GM19193 (cell line): ENCODE measurements around the gene ARID4A.

Experiments
- POLR2A ChIP-seq: IDR thresholded peaks from 4 replicates; pipeline ENCODE4 v1.6.1; 2011; ENCODE audit not compliant: insufficient read depth, insufficient read length; ENCODE audit errors: extremely low read depth

The ARID4A gene

DNA sequence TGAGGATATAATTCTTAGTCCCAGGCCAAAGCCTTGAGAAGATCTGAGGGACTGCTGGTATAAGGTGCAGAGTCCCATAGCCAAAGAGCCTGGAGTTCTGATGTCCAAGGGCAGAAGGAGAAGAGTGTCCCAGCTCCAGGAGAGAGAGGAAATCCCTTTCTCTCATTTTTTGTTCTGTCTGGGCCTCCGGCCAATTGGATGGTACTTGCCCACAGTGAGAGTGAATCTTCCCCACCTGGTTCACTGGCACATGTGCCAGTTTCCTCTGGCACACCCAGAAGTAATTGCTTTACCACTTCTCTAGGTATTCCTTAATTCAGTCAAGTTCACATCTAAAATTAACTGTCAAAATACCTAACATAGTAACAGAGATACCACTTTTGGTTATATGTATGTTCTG, 15.3 kb downstream of the ARID4A start:
- TF ChIP-seq POLR2A, result no peak

GRCh38 chr14:58315606-58316005, 17.3 kb downstream of the ARID4A start:
- no peak for TF ChIP-seq POLR2A

DNA sequence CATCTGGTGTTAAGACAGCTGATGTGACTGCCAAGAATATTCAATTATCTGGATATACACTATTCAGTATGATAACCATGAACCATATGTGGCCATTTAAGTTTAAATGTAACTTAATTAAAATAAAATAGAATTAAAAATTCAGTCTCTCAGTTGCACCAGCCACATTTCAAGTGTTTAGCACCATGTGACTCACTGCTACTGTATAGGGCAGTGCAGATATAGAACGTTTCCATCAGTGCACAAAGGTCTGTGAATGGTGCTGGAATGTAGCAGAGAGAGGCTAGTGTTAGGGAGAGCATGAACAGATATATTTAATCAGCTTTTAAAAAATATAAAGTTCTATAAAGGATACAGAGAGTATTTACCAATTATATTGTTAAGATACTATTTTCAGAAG, 28.7 kb downstream of the ARID4A start:
- TF ChIP-seq POLR2A, result no peak

DNA sequence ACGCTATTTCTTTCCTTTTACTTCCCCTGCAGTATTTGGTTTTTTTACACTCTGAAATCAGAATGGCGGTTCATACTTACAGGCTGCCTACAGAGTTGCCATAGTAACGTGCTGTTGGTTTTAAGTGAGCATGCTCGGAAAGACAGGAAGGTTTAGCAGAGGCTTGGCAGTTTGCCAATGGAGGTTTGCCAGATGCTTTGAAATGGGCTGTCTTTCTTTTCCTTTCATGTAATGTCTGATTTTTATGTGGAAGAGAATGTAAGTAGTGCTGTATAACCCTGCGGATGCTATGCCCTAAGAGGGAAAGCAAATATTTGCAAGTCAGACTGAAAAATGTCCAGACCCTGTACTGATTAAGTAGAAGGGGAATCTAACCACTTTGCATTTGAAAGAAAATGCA, 32.8 kb downstream of the ARID4A start:
- no peak for TF ChIP-seq POLR2A

DNA sequence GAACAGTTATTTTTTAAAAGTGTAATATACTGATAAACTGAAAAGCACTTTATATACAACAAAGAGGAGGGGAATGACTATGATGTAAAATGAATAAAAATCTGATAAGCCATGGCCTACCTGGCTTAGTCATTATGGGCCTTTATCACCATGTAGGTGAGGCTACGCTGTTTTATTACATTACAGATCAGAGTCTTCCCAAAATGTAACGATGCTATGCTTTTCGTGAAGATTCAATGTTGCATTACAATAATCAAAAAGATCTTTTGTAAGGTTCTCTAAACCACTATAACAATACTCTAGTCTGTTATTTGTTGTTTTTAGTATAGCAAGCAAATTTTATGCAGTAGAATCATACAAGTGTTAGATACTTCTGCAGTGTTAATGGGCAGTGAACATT, 34.2 kb downstream of the ARID4A start:
- TF ChIP-seq POLR2A, result no peak

- TF ChIP-seq POLR2A, result no peak
These were observed 42.9 kb downstream of the ARID4A start for GRCh38 chr14:58341152-58341748.

DNA sequence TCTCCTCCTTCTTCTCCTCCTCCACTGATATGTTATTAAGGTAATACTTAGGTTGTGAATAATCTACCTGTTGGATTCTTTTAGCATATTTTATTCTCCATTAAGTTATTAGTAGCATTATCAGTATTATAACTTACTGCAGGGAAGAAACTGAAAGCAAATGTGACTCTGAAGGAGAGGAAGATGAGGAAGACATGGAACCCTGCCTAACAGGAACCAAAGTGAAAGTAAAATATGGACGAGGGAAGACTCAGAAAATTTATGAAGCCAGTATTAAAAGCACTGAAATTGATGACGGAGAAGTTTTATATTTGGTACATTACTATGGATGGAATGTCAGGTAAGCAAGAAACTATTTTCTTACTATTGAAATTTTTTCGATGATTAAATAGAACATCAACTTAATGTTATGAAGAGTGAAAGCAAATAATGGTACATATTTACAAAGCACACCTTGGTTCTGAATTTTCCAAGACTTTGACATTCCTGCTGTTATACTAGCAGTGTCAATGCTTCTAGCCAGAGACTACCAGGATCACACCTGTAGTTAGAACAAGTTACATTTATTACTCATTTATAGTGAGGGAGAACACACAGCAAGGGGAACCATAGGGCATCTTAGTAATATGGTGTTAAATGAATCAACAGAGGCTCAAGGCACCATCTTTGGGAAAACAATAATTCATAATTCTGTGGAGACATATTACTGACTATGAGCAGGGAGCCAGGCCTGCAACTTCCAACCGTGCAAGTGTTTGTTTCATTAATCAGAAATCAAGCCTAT, 55.4 kb downstream of the ARID4A start:
- TF ChIP-seq POLR2A, result no peak

DNA sequence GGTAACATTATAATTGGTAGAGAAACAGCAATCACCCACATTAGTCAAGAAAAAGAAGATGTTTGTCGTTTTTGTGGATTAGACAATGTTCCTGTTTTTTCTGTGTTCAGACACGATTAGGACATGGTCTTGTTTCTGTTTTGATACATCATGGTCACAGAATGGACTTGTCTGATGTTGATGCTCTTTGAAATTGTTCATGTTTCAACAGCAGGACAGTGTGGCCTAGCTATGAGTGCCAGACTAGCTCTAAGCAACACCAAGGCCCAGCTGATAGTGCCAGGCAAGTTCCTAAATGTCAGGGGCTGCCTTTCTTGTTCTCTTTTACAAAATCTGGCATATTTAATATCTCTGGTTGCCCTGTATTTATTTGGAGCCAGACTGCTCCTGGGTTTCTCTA, 56.5 kb downstream of the ARID4A start:
- TF ChIP-seq POLR2A, result no peak

- no peak for TF ChIP-seq POLR2A
These were observed 57.9 kb downstream of the ARID4A start for GRCh38 chr14:58356268-58356667.

DNA sequence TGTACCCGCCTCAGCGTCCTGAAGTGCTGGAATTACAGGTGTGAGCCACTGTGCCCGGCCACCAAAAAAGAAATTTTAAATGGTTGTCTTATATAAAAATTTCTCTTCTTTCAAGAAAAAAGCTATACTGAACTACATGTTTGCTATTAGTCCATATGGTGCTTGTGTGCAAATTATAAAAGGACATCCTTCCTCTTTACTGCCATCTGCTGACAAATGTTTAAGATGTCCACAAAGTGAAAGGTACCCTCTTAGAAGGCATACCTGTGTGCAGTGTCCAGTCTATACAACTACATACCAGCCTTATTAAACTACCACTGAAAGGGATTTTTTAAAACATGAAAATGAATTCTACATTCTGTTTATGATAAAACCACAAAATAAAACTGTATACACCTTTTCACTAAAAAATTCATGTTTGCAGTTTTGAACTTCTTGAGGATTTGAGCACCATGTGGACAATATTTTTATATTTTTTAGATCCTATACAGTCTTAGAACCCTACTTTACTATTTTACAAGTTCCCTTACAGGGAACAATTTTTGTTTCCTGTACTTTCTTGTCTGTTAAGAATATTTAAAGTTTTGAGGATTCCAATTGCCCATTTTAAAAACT, 64.5 kb downstream of the ARID4A start:
- TF ChIP-seq POLR2A, result no peak

GRCh38 chr14:58364316-58364715, 66.0 kb downstream of the ARID4A start:
- no peak for TF ChIP-seq POLR2A

DNA sequence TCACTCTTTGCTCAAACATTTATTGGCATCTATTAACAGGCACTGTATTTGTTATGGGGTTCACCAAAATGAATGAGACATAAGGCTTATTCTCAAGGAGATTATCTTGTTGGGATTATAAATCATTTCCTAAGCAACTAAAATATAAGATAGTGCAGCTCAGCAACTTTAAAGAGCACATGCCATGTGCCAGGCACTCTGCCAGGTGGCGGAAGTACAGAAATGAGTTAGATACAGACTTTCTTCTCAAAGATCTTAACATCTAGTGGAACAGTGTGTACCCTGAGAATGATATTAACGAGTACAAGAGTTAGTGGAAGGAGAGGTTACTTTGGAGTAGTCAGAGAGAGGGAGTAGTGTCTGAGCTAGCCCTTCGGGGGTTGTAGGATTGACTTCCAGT, 68.9 kb downstream of the ARID4A start:
- TF ChIP-seq POLR2A, result no peak

GRCh38 chr14:58368956-58369355, 70.6 kb downstream of the ARID4A start:
- TF ChIP-seq POLR2A, result no peak

- TF ChIP-seq POLR2A, result no peak
These were observed 78.4 kb downstream of the ARID4A start for GRCh38 chr14:58376791-58377190.

DNA sequence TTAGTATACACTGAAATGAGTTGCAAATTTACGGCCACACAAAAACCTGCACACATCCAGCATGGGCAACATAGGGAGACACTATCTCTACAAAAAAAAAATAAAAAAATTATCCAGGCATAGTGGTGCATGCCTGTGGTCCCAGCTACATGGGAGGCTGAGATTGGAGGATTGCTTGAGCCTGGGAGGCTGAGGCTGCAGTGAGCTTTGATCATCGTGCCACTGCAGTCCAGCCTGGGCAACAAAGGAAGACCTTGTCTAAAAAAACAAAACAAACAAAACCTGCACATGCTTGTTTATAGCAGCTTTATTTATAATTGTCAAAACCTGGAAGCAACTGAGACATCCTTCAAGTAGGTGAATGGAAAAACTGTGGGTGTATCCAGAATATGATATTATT, 92.5 kb downstream of the ARID4A start:
- TF ChIP-seq POLR2A, result no peak

GRCh38 chr14:58395562-58395811, 97.1 kb downstream of the ARID4A start:
- no peak for TF ChIP-seq POLR2A

DNA sequence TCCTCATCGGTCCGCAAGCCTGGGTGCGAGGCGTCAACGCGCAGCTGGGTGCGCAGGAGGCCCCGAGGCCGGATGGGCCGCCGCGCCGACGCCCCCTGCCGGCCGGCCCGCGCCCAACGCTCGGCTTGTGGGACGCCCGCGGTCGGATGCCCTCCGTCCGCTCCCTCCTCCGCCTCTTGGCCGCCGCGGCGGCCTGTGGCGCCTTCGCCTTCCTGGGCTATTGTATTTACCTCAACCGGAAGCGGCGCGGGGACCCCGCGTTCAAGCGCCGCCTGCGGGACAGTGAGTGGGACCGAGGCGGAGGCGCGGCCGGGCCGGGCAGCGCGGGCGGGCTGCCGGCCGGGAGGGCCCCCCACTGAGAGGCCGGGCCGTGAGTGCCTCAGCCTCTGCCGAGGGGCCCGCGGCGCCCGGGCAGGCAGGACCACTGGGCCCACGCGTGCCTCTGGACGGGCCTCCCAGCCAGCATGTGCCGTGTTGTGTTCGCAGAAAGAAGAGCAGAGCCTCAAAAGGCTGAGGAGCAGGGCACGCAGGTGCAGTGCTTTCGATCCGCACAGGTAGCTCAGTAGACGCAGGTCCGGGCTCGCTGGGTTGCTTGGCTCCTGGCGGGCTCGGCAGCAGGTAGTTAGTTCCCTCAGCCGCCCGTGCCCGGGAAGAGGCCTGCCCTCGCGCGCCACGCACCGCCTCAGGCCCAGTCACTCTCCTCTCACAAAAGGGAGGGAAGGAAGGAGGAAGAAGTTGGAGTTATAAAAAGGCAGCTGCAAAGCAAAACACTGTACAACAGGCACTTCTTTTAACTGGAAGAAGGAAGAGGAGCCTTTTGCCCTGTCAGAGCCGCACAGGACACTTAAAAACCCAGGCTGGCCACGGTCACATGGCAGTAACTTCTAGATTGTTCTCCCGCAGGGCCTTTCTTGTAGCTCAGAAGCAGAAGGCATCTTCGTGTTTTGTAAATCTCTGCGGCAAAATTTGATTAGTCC, 97.7 kb downstream of the ARID4A start, which contains the start of gene TOMM20L:
TSS of gene TOMM20L (plus strand) at position 119 of the 977 bp plus-strand sequence. CDS start at position 147, 28 bp downstream.
- TF ChIP-seq POLR2A, result peak; percentile 58
